IMR-90 (cell line): ENCODE results near the gene ASIC2. TPM values are rescaled to one million over a fixed set of nuclear protein-coding genes. Genes with fewer than 3 reads are reported as not detected.
A peak's percentile ranks its signal among the peaks of the same experiment; 100 is the strongest.

Source experiments
- ATAC-seq: fragments of 200-7000 bp; cut with Tn5 transposase; 2 replicates; pipeline ENCODE4 v1.9.1; 2020; ENCODE audit warnings: low read depth, mild to moderate bottlenecking, moderate library complexity
- BruUV-seq: library from RNA; stranded (reverse); fragments of 400-500 nt; replicated peaks from 2 replicates; lab custom pipeline; 2021; lab: Mats Ljungman, UMichigan
- CTCF ChIA-PET: fragments of 300-600 bp; formaldehyde crosslinking; extraction: SDS; loops from one replicate; lab custom pipeline; 2021; ENCODE audit warnings: antibody characterized with exemption; lab: Yijun Ruan, JAX
- POLR2A ChIA-PET: fragments of 300-600 bp; sonication (Branson Sonifier 250); formaldehyde crosslinking; loops from one replicate; lab custom pipeline; 2022; ENCODE audit warnings: antibody characterized with exemption; ENCODE audit not compliant: unreplicated experiment; lab: Charles Lee
- DNase-seq: peaks from one replicate; pipeline ENCODE4 v3.0.0; 2013
- H2AFZ ChIP-seq: replicated peaks from 2 replicates; pipeline ENCODE3; 2013; ENCODE audit warnings: low read length, mild to moderate bottlenecking; ENCODE audit not compliant: poor library complexity
- H2AK5ac ChIP-seq: 2 replicates; pipeline ENCODE4 v1.6.1; 2013; ENCODE audit warnings: low read depth, low read length, inconsistent platforms
- H2AK9ac ChIP-seq: replicated peaks from 2 replicates; pipeline ENCODE3; 2013; ENCODE audit warnings: mild to moderate bottlenecking, low read depth, low read length, moderate library complexity; ENCODE audit not compliant: poor library complexity
- H2BK120ac ChIP-seq: 2 replicates; pipeline ENCODE4 v1.6.1; 2013; ENCODE audit warnings: low read depth, low read length, inconsistent platforms
- H2BK15ac ChIP-seq: 3 replicates; pipeline ENCODE4 v1.6.1; 2013; ENCODE audit warnings: low read depth, low read length, inconsistent platforms
- H2BK20ac ChIP-seq: 2 replicates; pipeline ENCODE4 v1.6.1; 2013; ENCODE audit warnings: low read depth, mild to moderate bottlenecking, inconsistent platforms, low read length, moderate library complexity
- H2BK5ac ChIP-seq: 2 replicates; pipeline ENCODE4 v1.6.1; 2013; ENCODE audit warnings: mild to moderate bottlenecking, low read depth, low read length, inconsistent platforms; ENCODE audit not compliant: poor library complexity, severe bottlenecking
- H3K14ac ChIP-seq: replicated peaks from 2 replicates; pipeline ENCODE4 v1.6.1; 2013; ENCODE audit warnings: low read depth, low read length, inconsistent platforms
- H3K18ac ChIP-seq: 2 replicates; pipeline ENCODE4 v1.6.1; 2013; ENCODE audit warnings: low read depth, low read length, control low read depth
- H3K23ac ChIP-seq: 2 replicates; pipeline ENCODE4 v1.6.1; 2013; ENCODE audit warnings: low read depth, low read length, inconsistent platforms
- H3K27ac ChIP-seq: 2 replicates; pipeline ENCODE4 v1.5.1; 2013; ENCODE audit warnings: mild to moderate bottlenecking, control low read depth, low read length; ENCODE audit not compliant: insufficient read depth
- H3K27me3 ChIP-seq: 2 replicates; pipeline ENCODE4 v1.6.1; 2013; ENCODE audit warnings: low read length; ENCODE audit not compliant: control insufficient read depth, insufficient read depth
- H3K36me3 ChIP-seq: 2 replicates; pipeline ENCODE4 v1.6.1; 2013; ENCODE audit warnings: low read length, mixed read lengths; ENCODE audit not compliant: control insufficient read depth, insufficient read depth
- H3K4ac ChIP-seq: 2 replicates; pipeline ENCODE4 v1.6.1; 2013; ENCODE audit warnings: low read depth, low read length, inconsistent platforms
- H3K4me1 ChIP-seq: 2 replicates; pipeline ENCODE4 v1.6.1; 2013; ENCODE audit warnings: low read length, mixed read lengths; ENCODE audit not compliant: control insufficient read depth, insufficient read depth
- H3K4me2 ChIP-seq: 2 replicates; pipeline ENCODE4 v1.6.1; 2013; ENCODE audit warnings: low read depth, mild to moderate bottlenecking, control low read depth, low read length, moderate library complexity
- H3K4me3 ChIP-seq: 2 replicates; pipeline ENCODE4 v1.5.1; 2013; ENCODE audit warnings: low read depth, mild to moderate bottlenecking, control low read depth, low read length, moderate library complexity; ENCODE audit not compliant: insufficient read depth
- H3K56ac ChIP-seq: 2 replicates; pipeline ENCODE4 v1.6.1; 2013; ENCODE audit warnings: low read length, inconsistent platforms; ENCODE audit not compliant: insufficient read depth; ENCODE audit errors: extremely low read depth
- H3K79me1 ChIP-seq, 2 experiments: 2 replicates each; pipeline ENCODE4 v1.6.1; 2013; ENCODE audit warnings: low read length in 2 of 2, inconsistent platforms in 1 of 2, low read depth in 1 of 2
- H3K9ac ChIP-seq: 2 replicates; pipeline ENCODE4 v1.6.1; 2013; ENCODE audit warnings: low read depth, low read length, control low read depth
- H3K9me1 ChIP-seq: 2 replicates; pipeline ENCODE4 v1.6.1; 2013; ENCODE audit warnings: low read length, inconsistent platforms; ENCODE audit not compliant: insufficient read depth
- H3K9me3 ChIP-seq: 2 replicates; pipeline ENCODE4 v1.6.1; 2013; ENCODE audit warnings: low read length; ENCODE audit not compliant: control insufficient read depth, insufficient read depth
- H4K20me1 ChIP-seq: 2 replicates; pipeline ENCODE4 v1.6.1; 2013; ENCODE audit warnings: low read length, inconsistent platforms; ENCODE audit not compliant: insufficient read depth
- H4K5ac ChIP-seq: 2 replicates; pipeline ENCODE4 v1.6.1; 2013; ENCODE audit warnings: mild to moderate bottlenecking, low read depth, low read length, control low read depth
- H4K8ac ChIP-seq, 2 experiments: 2 replicates each; pipeline ENCODE4 v1.6.1; 2013; ENCODE audit warnings: low read depth in 2 of 2, low read length in 2 of 2, control low read depth in 1 of 2, inconsistent platforms in 1 of 2
- H4K91ac ChIP-seq: 2 replicates; pipeline ENCODE4 v1.6.1; 2013; ENCODE audit warnings: low read depth, low read length, inconsistent platforms; ENCODE audit not compliant: insufficient read depth
- CHD1 ChIP-seq: IDR thresholded peaks from 2 replicates; pipeline ENCODE4 v1.6.1; 2012; ENCODE audit warnings: low read depth, low read length, improper control_type of control experiment
- MXI1 ChIP-seq: IDR thresholded peaks from 2 replicates; pipeline ENCODE4 v1.6.1; 2012; ENCODE audit warnings: low read depth, mild to moderate bottlenecking, low read length, moderate library complexity, borderline replicate concordance
- WGBS, 2 experiments: methylation state at CpG; one replicate each; pipeline versions ENCODE4 v1.1.5 to v1.1.7; 2013; ENCODE audit warnings: missing lambda C conversion rate in 2 of 2; ENCODE audit not compliant: insufficient read length in 1 of 2; ENCODE audit errors: extremely low coverage in 2 of 2; 5-methylcytosine and 5-hydroxymethylcytosine counted together
- dilution Hi-C: fragments of 300-500 bp; cut with HindIII; formaldehyde crosslinking; loops from one replicate; pipeline ENCODE4 v1.14.3; 2018; ENCODE audit warnings: low sequenced_read_pairs; ENCODE audit not compliant: unreplicated experiment
- in situ Hi-C: fragments of 300-500 bp; cut with MboI; formaldehyde crosslinking; loops from 3 replicates; pipeline ENCODE4 v1.14.3; 2019; ENCODE audit warnings: low sequenced_read_pairs, inconsistent platforms, mixed read lengths
- intact Hi-C: fragments of 100-400 bp; cut with micrococcal nuclease; formaldehyde crosslinking; loops from 2 replicates; pipeline ENCODE4 v1.10.0; 2022
- polyA plus RNA-seq, 3 experiments: library from polyadenylated mRNA; depleted of rRNA; stranded (reverse); fragments of >200 nt; gene quantifications; 2 replicates each; pipeline ENCODE4 v1.2.3, GENCODE V29; 2012; ENCODE audit warnings: low replicate concordance in 1 of 3
- total RNA-seq: library from RNA; depleted of rRNA; stranded (reverse); fragments of >200 nt; gene quantifications from 2 replicates; pipeline ENCODE4 v1.2.3, GENCODE V29; 2012
- TF ChIP-seq, protein P1 (sequence below): conservative IDR thresholded peaks from 2 replicates; pipeline ENCODE4 v1.5.1; 2012; ENCODE audit warnings: mild to moderate bottlenecking, low read depth, low read length, improper control_type of control experiment
- TF ChIP-seq, protein P2 (sequence below): fragments of 150-350 bp; IDR thresholded peaks from 2 replicates; pipeline ENCODE4 v1.6.1; 2017; ENCODE audit warnings: mild to moderate bottlenecking, antibody characterized with exemption, low read length, low read depth

ASIC2 gene
- total and polyA plus RNA-seq, 2 of the 4 experiments (the other 2 are of a cell fraction): under 0.01 to 0.15 TPM

DNA sequence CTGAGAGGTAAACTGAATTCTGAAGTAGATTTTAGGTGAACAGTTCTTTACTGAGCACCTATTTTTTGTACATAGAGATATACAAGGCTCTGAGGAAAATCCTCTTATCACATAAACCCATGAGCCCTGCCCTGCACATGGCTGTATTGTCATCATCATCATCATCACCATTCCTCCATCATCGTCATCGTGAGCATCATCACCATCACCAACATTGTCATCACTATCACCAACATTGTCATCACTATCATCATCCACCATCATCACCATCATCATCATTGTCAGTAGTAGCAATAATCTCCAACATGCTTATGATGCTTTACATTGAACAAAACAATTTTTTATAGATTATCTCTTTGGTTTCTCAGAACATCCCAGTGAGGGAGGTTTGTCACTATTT is 20.7 kb downstream of the ASIC2 start:
- POLR2A ChIA-PET: no interaction called here
- 100% methylated on average over 2 of the region's 2 CpGs; no CpG with 5 or more reads in 1 of the 2 experiments for WGBS, 2 experiments

More for the DNA sequence above, 20.7 kb downstream of the ASIC2 start:
- CTCF ChIA-PET: no interaction called here
- Histone ChIP-seq H3K36me3 (no peaks in the 10 kb centered on the region), H3K79me1 (no peaks in the 10 kb centered on the region), H2AFZ (no peak overlapping the region), H3K9me1 (peaks cover 5% of the 10 kb centered on the region), H4K91ac (no peak overlapping the region), H2BK5ac (no peak overlapping the region), H3K4me2 (no peak overlapping the region), H3K56ac (no peak overlapping the region), H3K9ac (no peak overlapping the region), H3K4me3 (no peak overlapping the region), H3K27me3 (no peaks in the 10 kb centered on the region), H2BK120ac (no peak overlapping the region), H4K8ac (no peak overlapping the region), H2AK5ac (peak overlapping the region; percentile 67), H3K4ac (no peak overlapping the region), H3K9me3 (no peaks in the 10 kb centered on the region), H2AK9ac (no peak overlapping the region), H3K27ac (no peak overlapping the region), H2BK15ac (no peak overlapping the region), H4K5ac (no peak overlapping the region), H3K14ac (no peak overlapping the region), H3K4me1 (peaks cover 3% of the 10 kb centered on the region), H3K18ac (no peak overlapping the region), H3K23ac (no peak overlapping the region), H4K20me1 (no peaks in the 10 kb centered on the region), H2BK20ac (no peak overlapping the region)
- in situ Hi-C loops (no loop called here), intact Hi-C loops (no loop called here), dilution Hi-C loops (no loop called here)
- no TSS peak for BruUV-seq
- no peak for DNase-seq
- ATAC-seq: no peak
- TF ChIP-seq MXI1 (no peak), CHD1 (no peak)
- TF ChIP-seq, protein P1, sequence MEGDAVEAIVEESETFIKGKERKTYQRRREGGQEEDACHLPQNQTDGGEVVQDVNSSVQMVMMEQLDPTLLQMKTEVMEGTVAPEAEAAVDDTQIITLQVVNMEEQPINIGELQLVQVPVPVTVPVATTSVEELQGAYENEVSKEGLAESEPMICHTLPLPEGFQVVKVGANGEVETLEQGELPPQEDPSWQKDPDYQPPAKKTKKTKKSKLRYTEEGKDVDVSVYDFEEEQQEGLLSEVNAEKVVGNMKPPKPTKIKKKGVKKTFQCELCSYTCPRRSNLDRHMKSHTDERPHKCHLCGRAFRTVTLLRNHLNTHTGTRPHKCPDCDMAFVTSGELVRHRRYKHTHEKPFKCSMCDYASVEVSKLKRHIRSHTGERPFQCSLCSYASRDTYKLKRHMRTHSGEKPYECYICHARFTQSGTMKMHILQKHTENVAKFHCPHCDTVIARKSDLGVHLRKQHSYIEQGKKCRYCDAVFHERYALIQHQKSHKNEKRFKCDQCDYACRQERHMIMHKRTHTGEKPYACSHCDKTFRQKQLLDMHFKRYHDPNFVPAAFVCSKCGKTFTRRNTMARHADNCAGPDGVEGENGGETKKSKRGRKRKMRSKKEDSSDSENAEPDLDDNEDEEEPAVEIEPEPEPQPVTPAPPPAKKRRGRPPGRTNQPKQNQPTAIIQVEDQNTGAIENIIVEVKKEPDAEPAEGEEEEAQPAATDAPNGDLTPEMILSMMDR: no peak
- TF ChIP-seq, protein P2, sequence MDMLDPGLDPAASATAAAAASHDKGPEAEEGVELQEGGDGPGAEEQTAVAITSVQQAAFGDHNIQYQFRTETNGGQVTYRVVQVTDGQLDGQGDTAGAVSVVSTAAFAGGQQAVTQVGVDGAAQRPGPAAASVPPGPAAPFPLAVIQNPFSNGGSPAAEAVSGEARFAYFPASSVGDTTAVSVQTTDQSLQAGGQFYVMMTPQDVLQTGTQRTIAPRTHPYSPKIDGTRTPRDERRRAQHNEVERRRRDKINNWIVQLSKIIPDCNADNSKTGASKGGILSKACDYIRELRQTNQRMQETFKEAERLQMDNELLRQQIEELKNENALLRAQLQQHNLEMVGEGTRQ: no peak
